Activated CD8-positive, alpha-beta T cell treated with anti-CD3 and anti-CD28 coated beads for 36 hours (primary cell): ENCODE data around the gene PGBD1. TPM values are rescaled to one million over a fixed set of nuclear protein-coding genes. Genes with fewer than 3 reads are reported as not detected.
"Not testable (repeated sequence)": the region's sequence is repeated elsewhere in the genome, so short reads cannot be mapped to it uniquely, and the experiment has no call there.

Source experiments
- ATAC-seq: fragments of 200-7000 bp; cut with Tn5 transposase; one replicate; pipeline ENCODE4 v1.10.0; 2021; ENCODE audit warnings: mild to moderate bottlenecking, moderate library complexity
- CTCF ChIA-PET: fragments of 350-600 bp; sonication (Branson Sonifier 250); formaldehyde crosslinking; loops from one replicate; lab custom pipeline; 2021; ENCODE audit warnings: antibody characterized with exemption; lab: Charles Lee
- POLR2A ChIA-PET: fragments of 350-600 bp; sonication (Branson Sonifier 250); formaldehyde crosslinking; loops from one replicate; lab custom pipeline; 2021; ENCODE audit warnings: antibody characterized with exemption; lab: Charles Lee
- DNase-seq: peaks from one replicate; pipeline ENCODE4 v3.0.0-alpha.2; 2020
- H3K27ac Mint-ChIP-seq: one replicate; pipeline ENCODE4 v1.8.0; 2021; ENCODE audit warnings: mild to moderate bottlenecking, mixed read lengths
- H3K27me3 Mint-ChIP-seq: one replicate; pipeline ENCODE4 v1.8.0; 2021; ENCODE audit warnings: mixed read lengths
- H3K36me3 Mint-ChIP-seq: one replicate; pipeline ENCODE4 v1.8.0; 2021; ENCODE audit warnings: low read depth, mixed read lengths
- H3K4me1 Mint-ChIP-seq: one replicate; pipeline ENCODE4 v1.8.0; 2021; ENCODE audit warnings: low read depth, mixed read lengths
- H3K4me3 Mint-ChIP-seq: one replicate; pipeline ENCODE4 v1.8.0; 2021; ENCODE audit warnings: mild to moderate bottlenecking, moderate library complexity, mixed read lengths
- H3K9me3 Mint-ChIP-seq: one replicate; pipeline ENCODE4 v1.8.0; 2021; ENCODE audit warnings: mixed read lengths
- CTCF ChIP-seq: fragments of 200-600 bp; IDR thresholded peaks from one replicate; pipeline ENCODE4 v1.8.0; 2022; ENCODE audit warnings: antibody characterized with exemption, mild to moderate bottlenecking
- intact Hi-C: fragments of 100-400 bp; cut with micrococcal nuclease; formaldehyde crosslinking; loops from one replicate; pipeline ENCODE4 v1.10.0; 2022
- total RNA-seq, 2 experiments: library from RNA; stranded (reverse); gene quantifications; one replicate each; pipeline ENCODE4 v1.2.3, GENCODE V29; 2021

Gene PGBD1
- total RNA-seq, 2 experiments from 2014 or later: 2.2 to 2.4 TPM

GRCh38 chr6:28315628-28316027, 34.3 kb downstream of the PGBD1 start:
- no peak for TF ChIP-seq CTCF
- Mint-ChIP-seq H3K36me3 (no peaks in the 10 kb centered on the region), H3K4me1 (no peaks in the 10 kb centered on the region), H3K27ac (no peak overlapping the region), H3K9me3 (no peaks in the 10 kb centered on the region), H3K27me3 (no peaks in the 10 kb centered on the region), H3K4me3 (no peak overlapping the region)
- intact Hi-C loops: no loop called here
- ChIA-PET POLR2A (no interaction called here), CTCF (interaction anchor here (1.1 kb wide), 1 partner anchor 41 kb away, joined by 3 read pairs; no protein-coding TSS in a partner anchor)
- DNase-seq (no peak), ATAC-seq (no peak)

- H3K4me1 Mint-ChIP-seq, H3K27me3 Mint-ChIP-seq, H3K36me3 Mint-ChIP-seq, H3K27ac Mint-ChIP-seq, ATAC-seq, H3K9me3 Mint-ChIP-seq, intact Hi-C loops, DNase-seq, H3K4me3 Mint-ChIP-seq: not testable (repeated sequence)
- POLR2A ChIA-PET: interaction anchor here (0.6 kb wide), 1 partner anchor 402 kb away, joined by 3 read pairs; no protein-coding TSS in a partner anchor
- CTCF ChIA-PET: interaction anchor here (2.2 kb wide), 1 partner anchor 38 kb away, joined by 5 read pairs; no protein-coding TSS in a partner anchor
Observed at GRCh38 chr6:28317866-28318265, 36.5 kb downstream of the PGBD1 start.

- intact Hi-C loops: no loop called here
- Mint-ChIP-seq H3K4me1 (no peaks in the 10 kb centered on the region), H3K9me3 (peaks cover 21% of the 10 kb centered on the region), H3K36me3 (peaks cover 21% of the 10 kb centered on the region), H3K4me3 (no peak overlapping the region), H3K27ac (no peak overlapping the region), H3K27me3 (no peaks in the 10 kb centered on the region)
- ChIA-PET CTCF (no interaction called here), POLR2A (no interaction called here)
- TF ChIP-seq CTCF: no peak
- no peak for DNase-seq
- ATAC-seq: no peak
Observed at GRCh38 chr6:28322661-28323060, 41.3 kb downstream of the PGBD1 start.

- ChIA-PET POLR2A (no interaction called here), CTCF (no interaction called here)
- Mint-ChIP-seq H3K4me3 (no peak overlapping the region), H3K27ac (no peak overlapping the region), H3K9me3 (peaks cover 27% of the 10 kb centered on the region), H3K36me3 (peaks cover 26% of the 10 kb centered on the region), H3K27me3 (no peaks in the 10 kb centered on the region), H3K4me1 (no peaks in the 10 kb centered on the region)
- DNase-seq (no peak), ATAC-seq (no peak)
- TF ChIP-seq CTCF: no peak
- intact Hi-C loops: no loop called here
Observed at GRCh38 chr6:28323813-28324424, 42.5 kb downstream of the PGBD1 start.

- DNase-seq (no peak), ATAC-seq (no peak)
- Mint-ChIP-seq H3K27me3 (no peaks in the 10 kb centered on the region), H3K4me3 (no peak overlapping the region), H3K9me3 (peaks cover 31% of the 10 kb centered on the region), H3K36me3 (peaks cover 30% of the 10 kb centered on the region), H3K4me1 (no peaks in the 10 kb centered on the region), H3K27ac (no peak overlapping the region)
- POLR2A ChIA-PET: no interaction called here
- no peak for TF ChIP-seq CTCF
- intact Hi-C loops: no loop called here
- CTCF ChIA-PET: no interaction called here
Observed at GRCh38 chr6:28326371-28326948, 45.1 kb downstream of the PGBD1 start.
